22Rv1 (cell line): ENCODE results near the gene FECH.

Experiments
- ZFX ChIP-seq: fragments of 450-650 bp; IDR thresholded peaks from 2 replicates; pipeline ENCODE4 v1.6.1; 2017; ENCODE audit warnings: antibody characterized with exemption, borderline replicate concordance
- TF ChIP-seq, protein P1 (sequence below): fragments of 450-650 bp; IDR thresholded peaks from 2 replicates; pipeline ENCODE4 v1.5.1; 2017; ENCODE audit warnings: mild to moderate bottlenecking

DNA sequence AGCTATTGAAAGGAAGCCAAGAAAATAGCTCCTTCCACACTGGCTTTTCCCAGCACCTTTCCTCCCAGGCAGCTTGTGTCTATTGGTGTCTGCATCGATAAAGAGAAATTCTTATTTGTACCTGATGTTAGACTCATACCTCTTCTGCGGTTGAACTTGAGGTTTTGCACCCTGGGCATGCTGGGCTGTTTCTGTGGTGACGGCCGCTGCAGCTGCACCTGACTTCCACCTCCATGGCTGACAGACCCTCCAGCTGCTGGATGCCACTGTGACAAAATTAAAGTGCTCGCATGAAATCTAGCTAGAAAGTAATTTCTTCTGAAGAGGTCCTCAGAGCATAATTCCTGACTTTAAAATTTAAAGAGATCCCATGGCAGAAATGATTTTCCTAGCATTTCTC, 6.6 kb downstream of the FECH start:
- TF ChIP-seq, protein P1, sequence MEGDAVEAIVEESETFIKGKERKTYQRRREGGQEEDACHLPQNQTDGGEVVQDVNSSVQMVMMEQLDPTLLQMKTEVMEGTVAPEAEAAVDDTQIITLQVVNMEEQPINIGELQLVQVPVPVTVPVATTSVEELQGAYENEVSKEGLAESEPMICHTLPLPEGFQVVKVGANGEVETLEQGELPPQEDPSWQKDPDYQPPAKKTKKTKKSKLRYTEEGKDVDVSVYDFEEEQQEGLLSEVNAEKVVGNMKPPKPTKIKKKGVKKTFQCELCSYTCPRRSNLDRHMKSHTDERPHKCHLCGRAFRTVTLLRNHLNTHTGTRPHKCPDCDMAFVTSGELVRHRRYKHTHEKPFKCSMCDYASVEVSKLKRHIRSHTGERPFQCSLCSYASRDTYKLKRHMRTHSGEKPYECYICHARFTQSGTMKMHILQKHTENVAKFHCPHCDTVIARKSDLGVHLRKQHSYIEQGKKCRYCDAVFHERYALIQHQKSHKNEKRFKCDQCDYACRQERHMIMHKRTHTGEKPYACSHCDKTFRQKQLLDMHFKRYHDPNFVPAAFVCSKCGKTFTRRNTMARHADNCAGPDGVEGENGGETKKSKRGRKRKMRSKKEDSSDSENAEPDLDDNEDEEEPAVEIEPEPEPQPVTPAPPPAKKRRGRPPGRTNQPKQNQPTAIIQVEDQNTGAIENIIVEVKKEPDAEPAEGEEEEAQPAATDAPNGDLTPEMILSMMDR: no peak
- no peak for TF ChIP-seq ZFX
